ENCODE measurements around the gene PRR29.

The PRR29 gene

DNA sequence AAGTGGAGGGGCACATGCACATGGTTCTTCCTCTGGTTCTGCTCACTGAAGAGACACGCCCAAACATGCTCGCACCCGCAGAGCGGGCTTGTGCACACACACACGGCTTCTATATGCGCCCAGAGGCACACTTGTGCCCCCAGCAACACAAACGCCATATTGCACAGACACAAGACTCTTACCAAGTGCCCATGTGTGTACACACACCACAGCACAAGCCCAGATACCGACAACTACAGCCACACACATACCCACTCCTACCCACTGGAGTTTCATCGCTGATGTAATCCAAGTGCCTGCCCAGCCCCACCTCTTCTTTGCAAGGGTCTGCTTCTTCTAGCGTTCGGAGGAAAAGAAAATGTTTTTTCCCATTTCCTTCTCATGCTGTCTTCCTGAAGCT, 6.5 kb upstream of the PRR29 start:
- DNase-seq = no peak
- peaks cover 7% of the 10 kb centered on the region; the same call in 1 of the 2 replicates for H3K27me3 ChIP-seq
- no peaks in the 10 kb centered on the region for H3K9me3 ChIP-seq
- no peak overlapping the region for H3K4me3 ChIP-seq (ENCODE audit: low read depth, low read length)
- TF ChIP-seq, protein P1, sequence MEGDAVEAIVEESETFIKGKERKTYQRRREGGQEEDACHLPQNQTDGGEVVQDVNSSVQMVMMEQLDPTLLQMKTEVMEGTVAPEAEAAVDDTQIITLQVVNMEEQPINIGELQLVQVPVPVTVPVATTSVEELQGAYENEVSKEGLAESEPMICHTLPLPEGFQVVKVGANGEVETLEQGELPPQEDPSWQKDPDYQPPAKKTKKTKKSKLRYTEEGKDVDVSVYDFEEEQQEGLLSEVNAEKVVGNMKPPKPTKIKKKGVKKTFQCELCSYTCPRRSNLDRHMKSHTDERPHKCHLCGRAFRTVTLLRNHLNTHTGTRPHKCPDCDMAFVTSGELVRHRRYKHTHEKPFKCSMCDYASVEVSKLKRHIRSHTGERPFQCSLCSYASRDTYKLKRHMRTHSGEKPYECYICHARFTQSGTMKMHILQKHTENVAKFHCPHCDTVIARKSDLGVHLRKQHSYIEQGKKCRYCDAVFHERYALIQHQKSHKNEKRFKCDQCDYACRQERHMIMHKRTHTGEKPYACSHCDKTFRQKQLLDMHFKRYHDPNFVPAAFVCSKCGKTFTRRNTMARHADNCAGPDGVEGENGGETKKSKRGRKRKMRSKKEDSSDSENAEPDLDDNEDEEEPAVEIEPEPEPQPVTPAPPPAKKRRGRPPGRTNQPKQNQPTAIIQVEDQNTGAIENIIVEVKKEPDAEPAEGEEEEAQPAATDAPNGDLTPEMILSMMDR (IDR thresholded peaks at IDR 0.05; ENCODE audit: low read depth, low read length) = no peak
- H3K36me3 ChIP-seq = no peaks in the 10 kb centered on the region
- no peaks in the 10 kb centered on the region for H3K4me1 ChIP-seq

DNA sequence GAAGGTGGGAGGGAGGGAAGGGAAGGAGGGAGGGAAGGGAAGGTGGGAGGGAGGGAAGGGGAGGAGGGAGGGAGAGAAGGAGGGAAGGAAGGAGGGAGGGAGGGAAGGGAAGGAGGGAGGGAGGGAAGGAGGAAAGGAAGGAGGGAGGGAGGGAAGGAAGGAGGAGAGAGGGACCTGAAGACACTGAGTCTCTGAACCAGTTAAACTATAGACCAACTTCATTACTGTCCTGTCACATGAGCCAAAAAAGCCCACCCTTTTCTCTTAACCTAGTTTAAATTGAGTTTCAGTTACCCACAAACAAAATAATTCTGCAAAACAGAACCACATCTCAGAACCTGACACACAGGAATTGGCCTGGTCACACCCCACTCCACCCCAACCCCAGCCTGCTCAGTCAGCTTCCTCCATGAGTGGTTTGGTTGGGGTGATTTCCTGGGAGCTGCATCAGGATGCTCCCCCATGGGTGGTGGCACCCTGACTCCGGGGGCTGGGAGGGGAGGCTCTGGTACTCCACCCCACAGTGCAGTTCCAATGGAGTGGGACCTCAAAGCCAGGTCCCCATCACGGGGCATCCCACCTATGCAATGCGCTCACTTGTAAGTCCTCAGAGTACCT, 4.7 kb upstream of the PRR29 start:
- Histone ChIP-seq H3K4me1 (no peaks in the 10 kb centered on the region), H3K27me3 (peaks cover 7% of the 10 kb centered on the region; the same call in 1 of the 2 replicates), H3K36me3 (no peaks in the 10 kb centered on the region), H3K4me3 (ENCODE audit: low read depth, low read length) (no peak overlapping the region), H3K9me3 (no peaks in the 10 kb centered on the region)
- DNase-seq = no peak
- TF ChIP-seq, protein P1 (IDR thresholded peaks at IDR 0.05; ENCODE audit: low read depth, low read length) = no peak

DNA sequence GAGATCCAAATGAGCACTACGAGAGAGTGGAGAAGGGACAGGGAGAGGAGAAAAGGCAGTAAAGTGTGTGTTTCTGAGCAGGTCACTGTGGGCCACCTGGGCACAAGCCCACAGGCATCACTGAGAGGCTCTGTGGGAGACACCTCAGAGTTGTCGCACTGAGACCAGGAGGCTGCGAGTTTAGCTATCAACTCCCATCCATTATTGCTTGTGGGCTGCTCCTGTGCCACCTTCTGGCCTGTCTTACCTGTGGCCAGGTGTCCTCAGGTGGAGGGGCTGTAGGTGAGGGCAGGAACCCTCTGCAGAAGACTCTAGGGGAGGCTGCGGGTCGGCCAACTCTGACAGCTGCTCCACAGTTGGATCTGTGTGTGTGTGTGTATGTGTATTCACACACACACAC, 2.5 kb upstream of the PRR29 start:
- H3K36me3 ChIP-seq = no peaks in the 10 kb centered on the region
- DNase-seq = no peak
- TF ChIP-seq, protein P1 (IDR thresholded peaks at IDR 0.05; ENCODE audit: low read depth, low read length) = no peak
- no peaks in the 10 kb centered on the region for H3K9me3 ChIP-seq
- no peak overlapping the region for H3K4me3 ChIP-seq (ENCODE audit: low read depth, low read length)
- H3K4me1 ChIP-seq = no peaks in the 10 kb centered on the region
- peaks cover 7% of the 10 kb centered on the region; the same call in 1 of the 2 replicates for H3K27me3 ChIP-seq

DNA sequence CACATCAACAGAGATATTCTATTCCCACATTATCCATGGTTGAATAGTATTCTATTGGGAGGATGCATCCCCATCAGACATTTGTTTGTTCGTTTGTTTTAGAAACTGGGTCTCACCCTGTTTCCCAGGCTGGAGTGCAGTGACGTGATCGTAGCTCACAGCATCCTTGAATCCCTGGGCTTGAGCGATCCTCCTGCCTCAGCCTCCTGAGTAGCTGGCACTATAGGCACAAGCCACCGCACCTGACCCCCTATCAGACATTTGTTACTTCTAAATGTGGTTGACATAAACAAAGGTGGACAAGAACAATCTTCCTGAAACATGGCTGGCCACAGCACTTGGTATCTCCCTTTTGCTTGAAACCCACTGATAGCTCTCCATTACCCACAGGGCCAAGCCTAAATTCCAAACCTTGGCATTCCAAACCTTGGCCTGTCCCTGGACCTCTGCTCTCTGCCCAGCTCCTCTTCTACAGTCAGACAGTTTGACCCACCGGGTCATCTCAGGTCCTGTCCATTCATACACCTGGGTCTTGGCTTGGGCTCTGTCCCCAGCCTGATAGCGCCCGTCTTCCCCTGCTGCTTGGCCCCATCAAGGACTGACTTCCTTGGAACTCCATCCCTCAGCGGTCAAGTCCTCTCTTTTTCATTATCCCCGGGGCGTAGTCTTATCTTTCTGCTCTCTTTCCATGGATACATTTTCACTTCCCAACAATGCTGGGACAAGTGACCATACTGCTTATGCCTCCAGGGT, 1.5 kb upstream of the PRR29 start:
- no peak for DNase-seq
- Histone ChIP-seq H3K36me3 (no peaks in the 10 kb centered on the region), H3K27me3 (peaks cover 7% of the 10 kb centered on the region; the same call in 1 of the 2 replicates), H3K4me1 (no peaks in the 10 kb centered on the region), H3K4me3 (ENCODE audit: low read depth, low read length) (no peak overlapping the region), H3K9me3 (no peaks in the 10 kb centered on the region)
- TF ChIP-seq, protein P1 (IDR thresholded peaks at IDR 0.05; ENCODE audit: low read depth, low read length) = no peak

DNA sequence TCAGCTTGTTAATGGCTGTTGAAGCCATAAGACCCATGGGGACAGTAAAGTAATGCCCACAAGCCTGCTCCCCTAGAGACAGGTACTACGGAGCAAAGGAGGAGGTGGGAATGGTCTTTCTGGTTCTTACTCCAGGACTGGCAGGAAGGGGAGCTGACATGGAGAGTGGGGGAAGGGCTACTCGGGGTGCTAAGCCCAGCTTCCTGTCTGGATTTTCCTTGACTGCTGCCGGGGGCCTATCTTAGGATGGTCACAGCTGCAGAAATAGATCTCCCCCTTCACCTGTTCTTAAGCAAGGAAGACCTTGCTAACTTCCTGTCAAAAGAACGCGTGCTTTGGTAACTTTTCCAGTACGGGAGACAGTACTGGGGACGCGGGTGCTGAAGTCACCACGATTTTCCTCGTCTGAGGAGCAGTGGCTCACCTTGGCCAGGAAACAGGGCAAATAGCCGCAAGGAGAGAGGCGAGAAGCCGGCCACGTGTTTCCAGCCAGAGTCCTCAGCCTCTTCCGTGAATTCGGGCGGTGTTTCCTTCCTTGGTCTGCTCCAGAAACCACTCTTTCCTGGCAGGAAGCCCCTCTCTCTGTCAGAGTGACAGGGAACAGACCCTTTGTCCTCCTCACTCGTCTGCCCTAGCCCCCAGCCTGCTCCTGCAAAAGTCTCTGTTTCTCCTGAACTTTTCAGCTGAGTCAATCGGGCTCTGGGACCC, 656 bp upstream of the PRR29 start:
- Histone ChIP-seq H3K9me3 (no peaks in the 10 kb centered on the region), H3K36me3 (no peaks in the 10 kb centered on the region), H3K4me3 (ENCODE audit: low read depth, low read length) (peak overlapping the region; percentile 75), H3K4me1 (no peaks in the 10 kb centered on the region), H3K27me3 (peaks cover 5% of the 10 kb centered on the region; the same call in 1 of the 2 replicates)
- TF ChIP-seq, protein P1 (IDR thresholded peaks at IDR 0.05; ENCODE audit: low read depth, low read length) = no peak
- DNase-seq = no peak
